Coronary artery (tissue), 2 donors: ENCODE data around the gene PUDP.

Source experiments
- DNase-seq: peaks from one replicate; pipeline ENCODE4 v3.0.0-alpha.2; 2017; ENCODE audit warnings: low spot score
- H3K27ac ChIP-seq, 2 donors: fragments of 200-600 bp; sonication (generic); one replicate each; pipeline ENCODE4 v1.5.1; 2016 to 2019
- H3K4me3 ChIP-seq: fragments of 200-600 bp; sonication (generic); 2 replicates; pipeline ENCODE4 v1.5.1; 2016; ENCODE audit warnings: mild to moderate bottlenecking, moderate library complexity
- TF ChIP-seq, protein P1 (sequence below): fragments of 200-600 bp; sonication (generic); IDR thresholded peaks from one replicate; pipeline ENCODE4 v1.5.1; 2019; ENCODE audit warnings: antibody characterized with exemption

The PUDP gene

DNA sequence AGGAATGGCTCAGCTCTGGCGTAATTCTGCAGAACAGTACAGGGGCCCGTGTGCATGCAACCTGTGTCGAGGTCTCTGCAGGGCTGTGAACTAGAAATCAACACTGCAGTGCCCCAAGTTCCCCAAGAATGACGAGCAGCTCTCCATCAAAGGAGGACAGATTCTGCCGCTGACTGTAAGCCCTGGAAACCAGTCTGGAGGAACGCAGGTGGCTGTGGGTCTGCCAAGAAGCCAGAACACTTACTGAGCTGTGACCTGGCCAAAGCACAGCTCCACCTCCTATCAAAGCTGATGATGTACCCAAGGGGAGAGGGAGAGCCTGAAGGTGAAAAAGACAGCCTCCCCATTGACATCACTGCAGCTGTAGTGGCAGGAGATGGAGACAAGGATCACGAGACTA, 80.7 kb downstream of the PUDP start:
- no peak for DNase-seq
- Histone ChIP-seq H3K4me3 (no peak overlapping the region), H3K27ac (no peak overlapping the region)
- TF ChIP-seq, protein P1, sequence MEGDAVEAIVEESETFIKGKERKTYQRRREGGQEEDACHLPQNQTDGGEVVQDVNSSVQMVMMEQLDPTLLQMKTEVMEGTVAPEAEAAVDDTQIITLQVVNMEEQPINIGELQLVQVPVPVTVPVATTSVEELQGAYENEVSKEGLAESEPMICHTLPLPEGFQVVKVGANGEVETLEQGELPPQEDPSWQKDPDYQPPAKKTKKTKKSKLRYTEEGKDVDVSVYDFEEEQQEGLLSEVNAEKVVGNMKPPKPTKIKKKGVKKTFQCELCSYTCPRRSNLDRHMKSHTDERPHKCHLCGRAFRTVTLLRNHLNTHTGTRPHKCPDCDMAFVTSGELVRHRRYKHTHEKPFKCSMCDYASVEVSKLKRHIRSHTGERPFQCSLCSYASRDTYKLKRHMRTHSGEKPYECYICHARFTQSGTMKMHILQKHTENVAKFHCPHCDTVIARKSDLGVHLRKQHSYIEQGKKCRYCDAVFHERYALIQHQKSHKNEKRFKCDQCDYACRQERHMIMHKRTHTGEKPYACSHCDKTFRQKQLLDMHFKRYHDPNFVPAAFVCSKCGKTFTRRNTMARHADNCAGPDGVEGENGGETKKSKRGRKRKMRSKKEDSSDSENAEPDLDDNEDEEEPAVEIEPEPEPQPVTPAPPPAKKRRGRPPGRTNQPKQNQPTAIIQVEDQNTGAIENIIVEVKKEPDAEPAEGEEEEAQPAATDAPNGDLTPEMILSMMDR: no peak

DNA sequence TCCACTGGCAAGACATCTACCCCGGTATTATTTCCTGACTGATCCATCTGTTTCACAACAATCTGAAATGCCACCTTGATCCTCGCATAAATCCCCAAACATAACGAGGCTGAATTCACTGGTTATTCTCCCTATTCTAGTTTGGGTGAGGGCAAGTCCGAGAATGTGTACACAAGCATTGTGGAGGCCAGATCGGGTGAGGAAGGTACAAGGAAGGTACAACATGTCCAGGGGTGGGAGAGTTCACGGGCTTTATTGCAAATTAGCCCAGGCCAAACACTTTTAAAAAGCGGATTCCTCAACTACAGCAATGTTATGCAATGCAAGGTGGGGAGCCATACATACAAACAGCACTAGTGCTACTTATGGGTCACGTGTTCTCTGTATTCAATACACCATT, 82.5 kb downstream of the PUDP start:
- H3K27ac ChIP-seq: no peak overlapping the region
- no peak overlapping the region for H3K4me3 ChIP-seq
- no peak for DNase-seq
- TF ChIP-seq, protein P1: no peak

DNA sequence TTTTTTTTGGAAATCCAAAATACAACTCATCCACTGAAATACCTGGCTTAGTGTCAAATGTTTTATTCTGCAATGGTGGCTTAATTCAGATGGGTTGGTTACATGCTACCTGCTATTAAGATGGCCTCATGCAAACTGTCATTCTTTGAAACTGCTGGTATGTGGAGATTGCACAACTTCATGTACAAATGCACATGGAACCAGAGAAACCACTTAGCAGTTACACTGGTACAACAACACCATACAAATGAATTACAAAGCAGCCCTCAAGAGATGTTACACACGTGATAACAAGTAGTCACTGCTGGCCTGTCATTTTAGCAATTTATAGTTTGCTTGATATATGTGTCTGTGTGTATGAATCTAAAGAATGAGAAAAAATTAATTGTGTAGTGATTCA, 85.0 kb downstream of the PUDP start:
- Histone ChIP-seq H3K4me3 (no peak overlapping the region), H3K27ac (no peak overlapping the region)
- TF ChIP-seq, protein P1: no peak
- DNase-seq: no peak

DNA sequence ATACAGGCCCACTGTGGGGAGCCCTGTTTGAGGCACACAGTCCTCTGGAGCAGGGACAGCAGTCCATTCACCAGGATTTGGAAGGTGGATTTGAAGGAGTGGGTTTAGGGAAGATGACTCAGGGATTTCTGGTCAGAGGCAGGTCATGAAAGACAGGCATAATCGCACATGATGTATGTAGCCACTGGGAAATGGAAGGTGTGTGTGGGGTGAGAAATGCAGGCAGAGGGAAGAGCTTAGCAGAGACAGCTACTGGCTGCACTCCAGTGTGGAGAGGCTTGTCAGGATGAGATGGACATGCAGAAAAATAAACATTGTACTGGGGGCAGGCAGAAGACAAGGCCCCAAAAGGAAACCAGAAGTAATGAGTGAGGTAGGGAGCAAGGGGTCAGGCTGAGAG, 85.7 kb downstream of the PUDP start:
- H3K27ac ChIP-seq: no peak overlapping the region
- TF ChIP-seq, protein P1: no peak
- H3K4me3 ChIP-seq: no peak overlapping the region

DNA sequence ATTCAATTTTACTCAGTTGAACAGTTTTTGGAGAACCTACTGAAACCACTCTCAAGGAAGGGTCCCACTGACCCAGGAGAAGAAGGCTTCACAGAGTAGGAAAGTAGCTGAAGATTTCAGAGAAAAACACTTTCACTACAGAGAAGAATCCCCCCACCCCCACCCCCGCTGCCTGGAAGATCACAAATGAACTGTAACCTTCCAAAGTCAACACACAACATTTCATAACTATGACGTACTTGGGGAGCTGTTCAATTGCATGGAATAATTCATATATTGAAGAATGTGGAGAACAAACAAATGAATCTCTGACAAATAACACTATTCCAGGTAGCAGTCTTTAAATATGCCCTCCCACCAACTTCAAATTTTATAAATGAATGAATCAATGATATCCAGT, 86.5 kb downstream of the PUDP start:
- TF ChIP-seq, protein P1: no peak
- DNase-seq: no peak
- no peak overlapping the region for H3K27ac ChIP-seq
- no peak overlapping the region for H3K4me3 ChIP-seq

More for the DNA sequence above, 85.7 kb downstream of the PUDP start:
- no peak for DNase-seq

DNA sequence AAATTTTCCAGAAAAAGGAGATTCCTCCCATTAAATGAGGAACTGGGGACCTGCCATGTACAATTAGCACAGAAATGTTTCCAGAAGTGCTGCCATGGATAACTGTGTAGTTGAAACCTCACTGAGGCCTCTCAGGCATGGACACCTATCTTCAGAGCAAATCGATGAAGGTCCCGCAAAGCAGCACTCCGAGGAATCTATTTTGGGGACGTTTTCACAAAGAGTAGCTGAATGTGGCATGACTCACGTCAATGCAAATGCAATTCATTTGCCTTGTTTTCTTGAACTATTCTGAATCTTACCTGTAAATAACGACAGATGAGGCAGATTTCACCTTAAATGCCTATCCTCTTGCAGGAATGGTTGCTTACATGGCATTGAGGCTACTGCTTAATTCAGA, 87.5 kb downstream of the PUDP start:
- no peak overlapping the region for H3K27ac ChIP-seq
- H3K4me3 ChIP-seq: no peak overlapping the region
- TF ChIP-seq, protein P1: no peak
- no peak for DNase-seq

DNA sequence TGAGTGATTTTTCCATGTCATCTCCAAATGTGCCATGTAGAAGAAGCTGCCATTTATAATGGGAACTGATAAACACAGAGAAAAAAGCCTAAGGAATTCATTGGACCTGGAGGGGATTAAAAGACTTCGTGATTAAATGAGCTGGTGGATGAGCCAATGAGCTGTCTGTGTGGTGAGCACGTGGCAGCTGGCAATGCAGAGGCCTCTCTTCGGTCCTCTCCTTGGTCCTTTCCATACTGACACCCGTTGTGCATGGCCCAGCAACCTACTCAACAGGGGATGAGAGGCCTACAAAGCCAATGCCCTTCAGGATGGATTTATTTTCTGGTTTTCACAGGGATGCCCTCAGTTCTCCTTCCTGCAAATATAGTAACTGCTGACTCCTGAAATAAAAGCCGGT, 88.1 kb downstream of the PUDP start:
- DNase-seq: no peak
- Histone ChIP-seq H3K4me3 (no peak overlapping the region), H3K27ac (no peak overlapping the region)
- TF ChIP-seq, protein P1: no peak
